Liver (tissue), 9 donors: ENCODE measurements around the gene DISC1. TPM values are rescaled to one million over a fixed set of nuclear protein-coding genes. Genes with fewer than 3 reads are reported as not detected.

Experiments
- DNase-seq: peaks from one replicate; pipeline ENCODE4 v3.0.0-alpha.2; 2017; ENCODE audit warnings: low spot score
- H3K27ac ChIP-seq, 2 donors: one replicate each; pipeline ENCODE4 v1.7.0; 2013; ENCODE audit warnings: inconsistent platforms in 2 of 2, low read length in 2 of 2, control low read depth in 1 of 2, low read depth in 1 of 2, mild to moderate bottlenecking in 1 of 2
- H3K27me3 ChIP-seq, 4 donors: one replicate each; pipeline versions ENCODE4 v1.6.1 to v1.7.0; 2013; ENCODE audit warnings: low read length in 3 of 4, inconsistent platforms in 1 of 4, mild to moderate bottlenecking in 1 of 4, moderate library complexity in 1 of 4; ENCODE audit not compliant: control insufficient read depth in 4 of 4, insufficient read depth in 4 of 4
- H3K36me3 ChIP-seq, 4 donors: one replicate each; pipeline versions ENCODE4 v1.6.1 to v1.7.0; 2013; ENCODE audit warnings: low read length in 3 of 4, mild to moderate bottlenecking in 3 of 4, low read depth in 1 of 4, moderate library complexity in 1 of 4; ENCODE audit not compliant: control insufficient read depth in 4 of 4, insufficient read depth in 3 of 4
- H3K4me1 ChIP-seq, 4 donors: one replicate each; pipeline versions ENCODE4 v1.6.1 to v1.7.0; 2013; ENCODE audit warnings: low read length in 3 of 4, mild to moderate bottlenecking in 3 of 4, moderate library complexity in 1 of 4; ENCODE audit not compliant: control insufficient read depth in 4 of 4, insufficient read depth in 4 of 4
- H3K4me3 ChIP-seq, 3 donors: one replicate each; pipeline versions ENCODE4 v1.6.1 to v1.7.0; 2013; ENCODE audit warnings: low read length in 3 of 3, control low read depth in 1 of 3, low read depth in 1 of 3, mild to moderate bottlenecking in 1 of 3
- H3K9ac ChIP-seq, 2 donors: one replicate each; pipeline ENCODE4 v1.7.0; 2013; ENCODE audit warnings: low read length in 2 of 2, mild to moderate bottlenecking in 2 of 2, moderate library complexity in 2 of 2, control low read depth in 1 of 2, low read depth in 1 of 2
- H3K9me3 ChIP-seq, 4 donors: one replicate each; pipeline versions ENCODE4 v1.6.1 to v1.7.0; 2013; ENCODE audit warnings: low read length in 3 of 4; ENCODE audit not compliant: control insufficient read depth in 4 of 4
- ATF3 ChIP-seq: IDR thresholded peaks from 2 replicates; pipeline ENCODE4 v1.6.1; 2016; ENCODE audit warnings: antibody characterized with exemption
- CTCF ChIP-seq: fragments of 150-350 bp; IDR thresholded peaks from 2 replicates; pipeline ENCODE4 v1.5.1; 2017; ENCODE audit warnings: improper control_type of control experiment, low read depth, low read length; ENCODE audit not compliant: missing input control
- EGR1 ChIP-seq, 2 donors: IDR thresholded peaks; 2 replicates each; pipeline ENCODE4 v1.6.1; 2016 to 2018; ENCODE audit warnings: antibody characterized with exemption in 2 of 2, low read depth in 2 of 2
- FOXA1 ChIP-seq: IDR thresholded peaks from 2 replicates; pipeline ENCODE4 v1.6.1; 2016; ENCODE audit warnings: antibody characterized with exemption
- FOXA2 ChIP-seq: IDR thresholded peaks from 2 replicates; pipeline ENCODE4 v1.6.1; 2016; ENCODE audit warnings: antibody characterized with exemption
- GABPA ChIP-seq, 2 donors: IDR thresholded peaks in 1 of 2; conservative IDR thresholded peaks in 1 of 2; 2 replicates each; pipeline ENCODE4 v1.6.1; 2016; ENCODE audit warnings: antibody characterized with exemption in 2 of 2, mild to moderate bottlenecking in 1 of 2, moderate library complexity in 1 of 2
- HNF4A ChIP-seq, 2 donors: conservative IDR thresholded peaks; 2 replicates each; pipeline ENCODE4 v1.6.1; 2016; ENCODE audit warnings: antibody characterized with exemption in 2 of 2, mild to moderate bottlenecking in 2 of 2
- HNF4G ChIP-seq: IDR thresholded peaks from 2 replicates; pipeline ENCODE4 v1.6.1; 2016; ENCODE audit warnings: antibody characterized with exemption
- JUND ChIP-seq, 2 donors: IDR thresholded peaks; 2 replicates each; pipeline ENCODE4 v1.6.1; 2016; ENCODE audit warnings: antibody characterized with exemption in 2 of 2
- MAX ChIP-seq: IDR thresholded peaks from 2 replicates; pipeline ENCODE4 v1.6.1; 2016; ENCODE audit warnings: antibody characterized with exemption
- NR2F2 ChIP-seq: IDR thresholded peaks from 2 replicates; pipeline ENCODE4 v1.6.1; 2016; ENCODE audit warnings: antibody characterized with exemption
- RAD21 ChIP-seq, 2 donors: IDR thresholded peaks; 2 replicates each; pipeline ENCODE4 v1.6.1; 2016; ENCODE audit warnings: antibody characterized with exemption in 2 of 2, mild to moderate bottlenecking in 2 of 2
- REST ChIP-seq: IDR thresholded peaks from 2 replicates; pipeline ENCODE4 v1.6.1; 2016; ENCODE audit warnings: antibody characterized with exemption, mild to moderate bottlenecking
- RXRA ChIP-seq, 2 donors: IDR thresholded peaks; 2 replicates each; pipeline ENCODE4 v1.6.1; 2017 to 2018; ENCODE audit warnings: antibody characterized with exemption in 2 of 2, mild to moderate bottlenecking in 1 of 2
- SP1 ChIP-seq: IDR thresholded peaks from 2 replicates; pipeline ENCODE4 v1.6.1; 2018; ENCODE audit warnings: antibody characterized with exemption, mild to moderate bottlenecking
- TAF1 ChIP-seq: conservative IDR thresholded peaks from 2 replicates; pipeline ENCODE4 v1.6.1; 2016; ENCODE audit warnings: antibody characterized with exemption, mild to moderate bottlenecking
- YY1 ChIP-seq: IDR thresholded peaks from 2 replicates; pipeline ENCODE4 v1.6.1; 2016; ENCODE audit warnings: antibody characterized with exemption, mild to moderate bottlenecking
- ZBTB33 ChIP-seq: IDR thresholded peaks from 2 replicates; pipeline ENCODE4 v1.6.1; 2016; ENCODE audit warnings: antibody characterized with exemption
- WGBS: extraction: QIAGEN DNeasy Blood & Tissue Kit; methylation state at CpG from one replicate; pipeline ENCODE4 v1.1.7; 2013; 5-methylcytosine and 5-hydroxymethylcytosine counted together
- polyA plus RNA-seq, 2 donors: library from polyadenylated mRNA; stranded (reverse) in 1 of 2; unstranded in 1 of 2; fragments of 200-250 nt in 1 of 2; fragments of >200 nt in 1 of 2; fragmentation: Nextera tagmentation in 1 of 2; extraction: Ambion mirVana in 1 of 2; gene quantifications; one replicate each; pipeline versions ENCODE4 v1.2.1 to v1.2.3, GENCODE V29; 2013 to 2015
- total RNA-seq, 2 donors: library from RNA; depleted of rRNA; stranded (reverse); fragments of >200 nt; gene quantifications; one replicate each; pipeline ENCODE4 v1.2.3, GENCODE V29; 2014
- donor health status: healthy.
- donor health status: healthy.
- donor health status: healthy.
- donor health status: healthy.
- donor health status: healthy.

The DISC1 gene
- total and polyA plus RNA-seq, 4 donors: 0.45 to 6.3 (median 2.3) TPM

- H3K27ac ChIP-seq: no peak overlapping the region
- no peaks in the 10 kb centered on the region for H3K4me1 ChIP-seq
- DNase-seq: no peak
- TF ChIP-seq MAX: no peak
- TF ChIP-seq HNF4G: no peak
- no peak for TF ChIP-seq RAD21 (IDR thresholded peaks at IDR 0.05)
- TF ChIP-seq HNF4A (conservative IDR thresholded peaks at IDR 0.05): no peak
- no peak for TF ChIP-seq EGR1 (IDR thresholded peaks at IDR 0.05; ENCODE audit: low read depth in 2 of 2)
- TF ChIP-seq CTCF: no peak
- no peak overlapping the region for H3K9ac ChIP-seq
- H3K4me3 ChIP-seq: no peak overlapping the region
- 74% methylated on average over 2 of the region's 2 CpGs for WGBS
- H3K9me3 ChIP-seq: no peaks in the 10 kb centered on the region
- no peaks in the 10 kb centered on the region for H3K36me3 ChIP-seq
- H3K27me3 ChIP-seq: no peaks in the 10 kb centered on the region
Measured at GRCh38 chr1:231862611-231863010, 236.0 kb downstream of the DISC1 start.

- TF ChIP-seq FOXA1 (no peak), SP1 (no peak), FOXA2 (no peak), TAF1 (no peak), JUND (IDR thresholded peaks at IDR 0.05) (no peak), HNF4G (no peak), MAX (no peak), ZBTB33 (no peak), ATF3 (no peak), CTCF (no peak), REST (no peak), RXRA (IDR thresholded peaks at IDR 0.05) (no peak), NR2F2 (no peak), YY1 (no peak), GABPA (IDR thresholded peaks at IDR 0.05 in 1 of 2, conservative IDR thresholded peaks at IDR 0.05 in 1 of 2) (no peak), EGR1 (IDR thresholded peaks at IDR 0.05; ENCODE audit: low read depth in 2 of 2) (no peak), HNF4A (conservative IDR thresholded peaks at IDR 0.05) (no peak), RAD21 (IDR thresholded peaks at IDR 0.05) (no peak)
- WGBS: 67% methylated on average over 3 of the region's 3 CpGs
Measured at GRCh38 chr1:231865331-231865730, 238.7 kb downstream of the DISC1 start.

More at GRCh38 chr1:231865331-231865730, 238.7 kb downstream of the DISC1 start:
- Histone ChIP-seq H3K27me3 (no peaks in the 10 kb centered on the region), H3K4me1 (no peaks in the 10 kb centered on the region), H3K4me3 (no peak overlapping the region), H3K27ac (no peak overlapping the region), H3K9ac (no peak overlapping the region), H3K36me3 (no peaks in the 10 kb centered on the region), H3K9me3 (no peaks in the 10 kb centered on the region)
- no peak for DNase-seq
